HPDE6-E6E7 (cell line): Measurements from ENCODE around the gene RASA2.
"Not testable (repeated sequence)": the region's sequence is repeated elsewhere in the genome, so short reads cannot be mapped to it uniquely, and the experiment has no call there.

Experiments
- DNase-seq: peaks from one replicate; pipeline ENCODE4 v3.0.0; 2011; ENCODE audit warnings: missing footprints; ENCODE audit errors: extremely low spot score

Gene RASA2

DNA sequence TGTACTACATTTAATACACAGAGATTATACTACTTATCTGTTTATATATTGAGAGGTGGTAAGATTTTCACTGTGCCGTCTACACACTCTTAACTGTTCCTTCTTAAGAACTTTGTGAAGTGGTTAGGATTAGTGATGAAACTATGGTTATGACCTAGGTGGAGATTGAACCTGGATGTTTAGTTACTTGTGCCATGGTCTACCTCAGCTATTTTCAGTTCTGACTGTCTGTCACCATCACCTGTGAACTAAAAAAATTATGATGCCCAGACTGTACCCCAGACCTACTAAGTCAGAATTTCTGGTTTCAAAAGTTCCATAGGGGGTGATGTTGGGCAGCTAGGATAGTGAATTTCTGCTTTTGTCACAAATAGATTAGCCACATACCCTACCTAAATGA lies 6.4 kb downstream of the RASA2 start:
- DNase-seq: no peak

DNA sequence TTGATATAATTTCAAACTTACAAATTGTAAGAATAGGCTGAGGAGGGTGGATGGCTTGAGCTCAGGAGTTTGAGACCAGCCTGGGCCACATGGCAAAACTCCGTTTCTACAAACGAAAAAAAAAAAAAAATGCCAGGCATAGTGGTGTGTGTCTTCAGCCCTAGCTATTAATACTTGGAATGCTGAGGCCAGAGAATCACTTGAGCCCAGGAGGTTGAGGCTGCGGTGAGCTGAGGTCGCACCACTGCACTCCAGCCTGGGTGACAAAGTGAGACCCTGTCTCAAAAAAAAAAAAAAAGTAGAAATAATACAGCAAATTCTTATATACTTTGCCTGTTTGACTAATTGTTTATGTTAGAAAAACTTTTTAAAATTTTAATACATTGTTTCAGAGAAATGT lies 10.8 kb downstream of the RASA2 start:
- not testable (repeated sequence) for DNase-seq

DNA sequence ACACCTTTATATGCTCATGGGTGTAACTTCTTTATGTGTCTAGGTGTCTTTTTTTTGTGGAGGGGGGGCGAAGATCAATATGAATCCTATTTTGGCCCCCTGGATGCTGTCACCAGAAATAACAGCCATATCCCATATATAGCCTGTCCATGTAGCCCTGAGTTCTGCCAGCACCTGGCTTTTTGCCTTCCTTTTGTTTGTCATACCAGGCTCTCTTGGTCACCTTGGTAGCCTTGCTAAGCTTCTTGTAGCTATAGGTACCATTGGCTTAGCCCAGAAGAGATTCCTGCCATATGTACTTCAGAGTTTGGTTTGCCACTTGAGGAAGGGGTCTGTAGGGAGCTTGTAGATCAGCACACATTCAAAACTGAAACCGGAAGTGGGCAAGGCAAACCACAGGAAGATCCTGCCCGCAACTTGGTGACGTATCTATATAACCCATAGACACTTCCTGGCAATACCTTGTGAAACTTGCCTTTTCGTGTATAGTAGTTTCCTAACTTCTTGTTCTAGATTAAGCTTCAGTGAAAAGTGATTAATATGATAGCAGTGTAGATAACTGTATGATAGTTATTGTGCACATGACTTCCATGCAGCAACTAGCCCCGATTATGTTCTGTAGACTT lies 11.9 kb downstream of the RASA2 start:
- no peak for DNase-seq

DNA sequence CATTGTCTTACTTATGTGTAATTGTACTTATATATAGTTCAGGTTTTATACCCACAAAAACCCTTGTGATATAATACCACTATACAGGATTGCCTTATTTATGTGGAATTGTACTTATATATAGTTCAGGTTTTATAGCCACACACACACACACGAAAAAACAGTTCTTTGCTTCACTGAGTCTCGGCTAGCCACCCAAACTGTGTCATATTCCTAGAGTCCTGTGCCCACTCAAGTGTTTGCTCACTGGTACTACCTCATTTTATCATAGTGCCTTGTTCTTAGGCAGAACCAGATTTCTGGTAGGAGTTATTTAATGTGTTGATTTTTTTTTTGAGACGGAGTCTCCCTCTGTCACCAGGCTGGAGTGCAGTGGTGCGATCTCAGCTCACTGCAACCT lies 12.5 kb downstream of the RASA2 start:
- DNase-seq: no peak

DNA sequence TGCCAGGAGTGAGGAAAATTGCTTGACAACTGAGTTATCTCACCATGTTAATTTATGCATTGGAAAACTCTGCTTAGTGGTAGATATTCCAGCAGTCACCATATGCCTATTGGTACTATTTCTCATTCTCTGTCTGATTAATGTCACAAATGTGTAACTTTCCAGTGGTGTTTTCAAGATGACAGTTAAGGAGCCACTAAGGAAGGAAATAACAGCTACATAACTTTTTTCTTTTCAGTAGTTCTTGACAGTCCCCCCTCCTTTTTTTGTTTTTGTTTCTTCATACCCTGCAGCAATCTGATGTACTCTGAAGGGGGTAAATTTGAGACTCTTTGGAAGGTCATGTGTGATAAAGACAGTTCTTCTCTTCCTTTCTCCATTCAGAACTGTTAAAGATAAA lies 13.1 kb downstream of the RASA2 start:
- no peak for DNase-seq

DNA sequence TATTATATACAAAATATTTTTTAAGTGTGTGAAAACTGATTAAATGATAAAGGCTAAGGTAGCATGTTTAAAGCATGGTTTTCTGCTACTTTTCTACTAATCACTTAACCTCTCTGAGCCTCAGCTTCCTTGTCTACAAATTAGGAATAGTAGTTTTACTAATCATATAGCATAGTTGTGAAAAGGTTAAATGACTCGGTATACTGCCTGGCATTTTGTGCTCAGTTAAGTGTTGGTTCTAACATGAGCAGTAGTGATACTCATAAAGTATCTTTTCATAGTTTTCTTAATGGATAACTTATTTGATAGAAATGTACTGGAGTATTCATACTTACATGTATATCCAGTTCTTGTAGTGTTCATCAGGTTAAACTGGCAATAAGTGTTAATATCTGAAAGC lies 13.6 kb downstream of the RASA2 start:
- no peak for DNase-seq

DNA sequence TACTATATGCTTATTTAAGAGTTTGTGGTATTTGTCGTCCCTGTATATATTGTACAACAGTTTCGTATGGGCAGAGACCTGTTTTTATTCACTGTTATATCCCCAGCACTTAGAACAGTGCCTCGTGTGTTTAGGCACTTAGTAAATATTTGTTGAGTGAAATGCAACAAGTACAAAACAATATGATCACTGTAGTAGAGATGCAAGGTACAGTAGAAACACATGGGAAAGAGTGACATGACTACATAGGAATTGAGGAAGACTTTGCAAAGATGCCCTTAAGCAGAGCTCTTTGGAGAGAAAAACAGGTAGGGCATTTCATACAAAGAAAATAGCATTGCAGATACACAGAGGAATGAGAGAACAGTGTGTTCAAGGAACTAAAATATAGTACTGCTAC lies 18.3 kb downstream of the RASA2 start:
- DNase-seq: no peak

DNA sequence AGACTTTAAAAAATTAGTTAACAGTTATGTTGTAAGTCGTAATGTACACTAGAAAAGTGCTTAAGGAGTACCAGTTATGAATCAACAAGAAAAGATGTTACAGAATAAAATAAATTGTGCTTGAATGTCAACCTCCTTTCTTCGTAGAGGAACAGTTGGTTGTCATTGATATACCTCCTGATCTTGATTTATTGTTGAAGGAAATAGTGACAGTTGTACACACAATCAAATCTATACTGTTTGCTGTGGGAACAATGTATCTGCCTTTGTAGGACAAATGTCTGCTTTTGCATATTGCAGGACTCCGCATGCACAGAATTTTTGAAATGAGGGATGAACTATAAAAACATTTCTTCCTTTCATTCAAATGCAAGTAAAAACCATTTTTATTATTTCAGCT lies 19.2 kb downstream of the RASA2 start:
- DNase-seq: no peak

DNA sequence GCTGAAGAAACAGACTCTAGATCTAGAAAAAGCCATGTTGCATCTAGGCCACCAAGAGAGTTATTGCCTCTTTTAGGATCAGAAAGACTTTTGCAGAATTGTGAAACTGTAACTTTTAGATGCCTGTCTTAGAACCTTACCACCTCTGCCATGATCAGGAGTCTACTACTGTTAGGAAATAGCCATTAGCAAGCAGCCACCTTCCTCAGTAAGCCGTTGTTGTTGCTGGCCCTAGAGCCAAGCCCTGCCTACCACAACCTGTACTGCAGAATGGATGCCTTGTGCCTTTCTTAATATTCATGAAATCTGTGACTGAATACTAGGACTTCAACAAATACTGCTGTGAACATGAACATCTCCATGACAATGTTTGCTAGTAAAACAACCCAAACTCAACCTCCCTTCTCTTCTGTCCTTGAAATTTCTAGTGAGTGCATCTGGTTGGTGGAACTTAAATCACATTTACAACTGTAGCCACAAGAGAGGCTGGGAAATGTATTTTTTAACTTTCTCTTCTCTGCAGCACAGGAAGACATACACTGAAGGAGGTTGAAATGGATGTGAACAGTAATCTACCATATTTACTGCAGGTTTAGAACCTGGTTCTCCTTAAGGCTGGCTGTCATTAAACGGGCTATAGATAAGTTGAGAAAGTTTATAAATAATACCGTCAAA lies 20.7 kb downstream of the RASA2 start:
- DNase-seq: no peak

DNA sequence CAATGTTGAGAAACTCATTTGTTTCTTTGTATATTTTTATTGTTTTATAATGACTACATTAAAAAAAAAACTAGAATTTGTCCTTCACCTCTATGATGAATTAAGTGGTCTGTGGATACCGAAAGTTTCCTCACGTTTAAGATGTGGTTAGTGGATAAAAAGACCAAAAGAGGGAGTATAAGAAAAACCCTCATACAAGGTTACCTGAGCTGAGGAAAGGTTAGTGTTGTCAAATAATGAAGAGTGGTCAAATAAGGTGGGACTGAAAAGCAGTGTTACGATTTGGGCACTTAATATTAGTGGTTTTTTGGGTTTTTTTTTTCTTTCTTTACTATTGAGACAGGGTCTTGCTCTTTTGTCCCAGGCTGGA lies 21.2 kb downstream of the RASA2 start:
- no peak for DNase-seq

DNA sequence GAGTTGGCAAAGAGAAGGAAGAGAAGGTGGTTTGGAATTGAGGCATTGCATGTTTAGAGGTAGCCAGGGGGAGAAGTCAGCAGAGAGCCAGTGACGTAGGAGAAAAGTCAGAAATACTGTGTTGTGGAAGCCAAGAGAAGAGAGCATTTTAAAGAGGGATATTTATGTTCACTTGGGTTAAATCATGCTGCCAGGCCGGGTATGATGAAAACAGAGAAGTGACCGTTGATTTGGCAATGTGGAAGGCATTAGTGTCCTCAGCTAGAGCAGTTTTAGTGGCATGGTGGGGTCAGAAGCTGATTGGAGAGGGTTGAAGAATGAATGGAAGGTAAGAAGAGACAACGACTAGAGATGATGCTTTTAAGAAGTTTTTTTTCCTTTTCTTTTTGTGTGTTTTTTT lies 24.5 kb downstream of the RASA2 start:
- no peak for DNase-seq

DNA sequence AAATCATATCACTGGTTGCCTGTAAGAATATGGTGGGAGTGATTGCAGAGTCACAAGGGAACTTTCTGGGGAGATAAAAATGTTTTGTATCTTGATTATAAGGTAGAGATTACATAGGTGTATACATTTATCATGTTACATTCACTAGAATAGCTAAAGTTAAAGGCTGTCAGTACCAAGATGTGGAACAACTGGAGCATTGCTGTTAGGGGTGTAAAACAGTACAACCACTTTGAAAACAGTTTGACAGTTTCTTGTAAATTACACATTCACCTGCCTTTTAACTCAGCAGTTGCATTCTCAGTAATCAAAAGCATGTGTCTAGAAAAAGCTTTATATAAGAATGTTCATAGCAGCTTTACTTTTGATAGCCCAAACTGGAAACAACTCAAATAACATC lies 27.6 kb downstream of the RASA2 start:
- no peak for DNase-seq

DNA sequence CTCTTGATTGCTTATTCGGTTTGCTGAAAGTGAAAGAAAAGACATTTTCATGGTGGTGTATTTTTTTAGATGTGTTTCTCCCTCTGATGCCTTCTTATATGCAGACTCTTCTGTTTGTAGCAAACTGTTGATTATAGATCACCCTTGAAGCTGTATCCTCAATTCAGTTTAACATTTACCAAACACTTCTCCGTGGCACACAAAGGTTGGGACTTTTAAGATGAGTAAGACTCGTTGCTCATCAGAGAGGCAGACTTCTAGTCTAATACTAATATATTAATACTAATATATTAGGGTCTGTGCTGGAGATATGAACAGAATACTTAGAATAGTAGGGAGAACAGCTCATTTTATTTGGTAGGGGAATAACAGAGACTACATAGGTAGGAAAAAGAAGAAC lies 32.8 kb downstream of the RASA2 start:
- no peak for DNase-seq

DNA sequence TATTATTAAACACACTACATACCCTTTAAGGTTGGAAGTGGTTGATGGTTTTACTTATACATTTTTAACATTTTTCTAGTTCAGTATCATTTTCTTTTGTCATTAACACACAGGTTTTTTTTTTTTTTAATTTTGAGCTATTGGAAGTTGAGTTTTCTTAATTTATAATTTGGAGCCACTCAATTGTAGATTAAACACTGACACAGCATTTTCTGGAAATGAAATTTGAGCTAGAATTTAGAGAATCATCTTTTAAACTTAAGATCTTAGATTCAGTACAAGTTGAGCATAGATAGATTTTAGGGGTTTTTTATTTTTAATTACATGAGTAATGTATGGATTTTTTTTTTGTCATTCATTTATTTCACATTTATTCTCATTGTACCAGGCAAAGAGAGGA lies 35.0 kb downstream of the RASA2 start:
- no peak for DNase-seq

DNA sequence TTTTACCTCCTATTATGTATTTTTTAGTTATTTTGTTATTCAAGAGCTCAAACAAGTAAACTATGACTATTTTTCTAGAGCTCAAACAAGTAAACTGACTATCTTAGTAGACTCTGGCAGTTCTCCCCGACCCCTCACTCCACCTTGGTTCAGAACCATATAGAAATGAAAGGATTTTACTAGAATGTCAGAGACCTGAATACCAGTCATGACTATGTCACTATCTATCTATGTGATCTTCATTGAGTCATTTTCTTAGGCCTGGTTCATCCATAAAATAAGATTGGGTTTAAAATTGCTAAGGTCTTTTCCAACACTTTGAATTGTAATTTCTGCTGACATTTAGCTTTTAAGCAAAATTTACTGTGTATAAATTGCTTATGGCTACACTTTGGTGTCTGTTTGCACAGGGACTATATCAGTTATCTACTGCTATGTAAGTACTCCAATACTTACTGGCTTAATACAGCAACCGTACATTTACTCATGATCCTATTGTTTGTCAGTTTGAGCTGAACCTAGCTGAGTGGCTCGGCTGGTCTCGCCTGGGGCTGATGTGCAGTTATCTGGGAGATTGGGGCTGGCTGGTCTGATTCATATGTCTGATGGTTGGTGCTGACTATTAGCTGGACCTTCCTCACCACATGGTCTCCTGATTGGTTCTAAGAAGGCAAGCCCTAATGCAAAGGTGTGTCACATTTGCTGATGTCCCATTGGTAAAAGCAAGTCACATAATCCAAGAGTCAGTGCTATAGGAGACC lies 37.0 kb downstream of the RASA2 start:
- DNase-seq: no peak

DNA sequence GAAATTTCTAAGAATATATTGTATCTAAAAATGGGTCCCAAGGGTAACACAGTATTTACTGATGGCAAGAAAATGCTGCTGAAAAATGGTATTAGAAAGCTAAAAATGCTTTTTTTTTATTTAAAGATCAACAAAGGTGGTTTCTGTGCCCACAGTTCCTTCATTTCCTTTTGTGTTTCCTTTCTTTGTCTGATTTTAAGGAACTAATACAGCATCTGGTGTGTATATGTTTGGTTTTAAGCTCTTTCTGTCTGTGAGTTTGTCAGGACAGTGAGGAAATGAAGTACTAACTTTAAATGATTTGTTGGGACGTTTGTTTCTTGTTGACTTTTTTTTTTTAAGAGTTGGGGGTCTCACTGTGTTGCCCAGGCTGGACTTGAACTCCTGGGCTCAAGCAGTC lies 38.2 kb downstream of the RASA2 start:
- no peak for DNase-seq

DNA sequence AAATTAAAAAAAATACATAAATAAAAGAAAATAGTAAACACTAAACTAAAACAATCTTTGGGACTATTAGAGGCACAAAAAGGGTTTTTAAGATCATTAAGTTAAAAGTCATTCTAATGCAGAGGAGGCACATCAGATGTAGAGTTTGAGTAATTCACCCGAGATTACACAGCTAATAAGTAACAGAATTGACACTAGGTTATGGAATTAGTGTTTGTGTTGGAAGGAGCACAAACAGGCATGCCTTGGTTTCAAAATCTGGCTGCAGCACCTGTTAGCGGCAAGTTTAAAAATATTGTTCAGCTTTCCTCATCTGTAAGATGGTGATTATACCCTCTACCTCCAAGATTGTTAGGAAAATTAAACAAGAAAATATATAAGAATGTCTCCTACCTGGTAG lies 39.0 kb downstream of the RASA2 start:
- no peak for DNase-seq

DNA sequence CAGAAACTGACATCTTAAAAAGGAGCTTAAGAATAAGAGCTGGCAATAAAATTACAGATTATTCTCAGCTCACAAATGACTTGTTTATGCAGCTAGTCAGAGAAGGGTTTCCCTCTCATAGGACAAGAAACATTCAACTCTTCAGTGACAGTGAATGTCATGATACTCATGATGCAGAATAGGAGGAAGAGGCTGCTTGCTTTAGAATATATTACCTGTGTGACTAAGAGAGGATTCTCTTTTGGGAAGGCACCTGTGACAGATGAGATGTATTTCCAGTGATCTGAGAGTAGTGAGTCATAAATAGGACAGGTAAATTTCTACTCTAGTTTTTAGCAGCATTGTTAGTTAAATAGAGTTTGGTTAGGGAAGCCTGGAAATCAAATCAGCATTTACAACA lies 39.9 kb downstream of the RASA2 start:
- no peak for DNase-seq

DNA sequence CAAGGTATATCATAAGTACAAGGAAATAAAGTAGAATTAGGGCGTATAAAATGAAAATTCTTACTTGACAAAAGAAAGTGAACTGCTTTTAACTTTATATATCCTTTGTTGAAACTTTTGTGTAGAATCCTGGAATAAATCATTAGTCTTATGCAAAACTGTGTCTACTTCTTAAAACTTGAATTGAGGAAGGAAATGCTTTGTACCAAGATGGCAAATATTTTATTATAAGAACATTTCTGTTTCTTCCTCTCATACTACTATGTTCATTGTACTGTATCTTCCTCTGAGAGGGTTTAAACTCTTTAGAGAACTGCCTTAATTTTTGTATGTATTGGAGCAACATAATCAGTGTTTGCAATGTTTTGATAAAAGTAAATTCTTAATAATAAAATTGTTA lies 42.0 kb downstream of the RASA2 start:
- DNase-seq: no peak

DNA sequence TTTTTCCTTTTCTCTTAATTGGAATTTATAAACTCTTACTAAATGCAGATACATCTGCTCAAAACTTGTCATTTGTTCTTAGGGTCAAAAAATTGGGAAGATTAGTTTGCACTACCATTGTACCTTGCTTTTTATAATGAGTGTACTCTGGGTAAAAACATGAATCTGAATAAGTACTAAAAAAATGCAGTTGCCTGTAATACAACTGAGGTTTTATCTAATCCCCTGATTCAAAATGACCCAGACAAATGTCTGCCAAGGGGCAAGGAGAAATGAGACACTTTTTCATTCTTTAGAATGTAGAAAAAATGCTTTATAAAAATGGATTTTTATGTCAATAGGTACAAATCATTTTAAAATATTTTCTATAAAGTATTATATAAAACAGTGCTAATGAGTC lies 42.4 kb downstream of the RASA2 start:
- DNase-seq: no peak

DNA sequence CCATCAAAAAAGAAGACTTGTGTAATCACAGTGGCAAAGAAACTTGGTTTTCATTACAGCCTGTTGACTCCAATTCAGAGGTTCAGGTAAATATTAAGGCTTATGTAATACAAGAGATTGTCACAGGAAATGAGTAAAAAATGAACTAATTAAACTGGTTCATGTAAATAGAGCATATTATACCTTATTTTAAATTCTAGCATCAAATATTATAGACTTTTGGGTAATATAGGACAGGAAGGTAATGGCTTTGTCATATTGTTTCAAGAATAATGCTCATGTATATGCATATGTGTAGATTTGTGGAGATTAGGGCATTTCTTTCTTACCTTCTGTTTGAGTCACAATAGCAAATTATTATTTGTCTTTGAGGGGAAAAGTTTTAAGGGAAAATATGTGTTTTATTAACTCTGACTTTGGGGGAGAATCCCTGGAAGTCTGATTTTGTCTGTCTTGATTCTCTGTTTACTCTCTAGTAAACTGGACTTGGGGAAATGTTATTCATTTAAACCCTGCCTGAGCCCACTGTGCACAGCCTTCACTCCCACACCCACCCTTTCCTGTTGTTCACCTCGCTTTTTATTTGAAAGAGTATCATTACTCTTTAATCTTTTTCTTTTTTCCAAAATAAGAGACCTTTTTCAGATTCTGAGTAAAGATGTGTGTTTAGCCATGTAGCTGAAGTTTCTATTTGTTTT lies 43.0 kb downstream of the RASA2 start:
- no peak for DNase-seq

DNA sequence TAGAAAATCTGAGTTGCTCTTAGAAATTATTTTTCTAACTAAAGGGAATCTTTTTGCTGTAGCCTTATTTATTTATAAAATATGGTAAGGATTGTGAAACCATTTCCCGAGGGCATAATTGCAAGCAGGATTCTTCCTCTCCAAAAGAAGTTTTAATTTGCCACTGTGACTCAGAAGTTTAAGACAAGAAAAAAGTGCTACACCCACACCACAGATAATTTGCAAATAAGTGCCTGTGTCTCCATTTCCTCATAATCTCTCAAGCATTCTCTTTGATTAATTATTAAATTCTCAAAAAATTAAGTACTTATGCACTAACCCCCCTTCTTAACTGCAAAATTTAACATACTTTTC lies 43.6 kb downstream of the RASA2 start:
- peak; percentile 29 for DNase-seq

DNA sequence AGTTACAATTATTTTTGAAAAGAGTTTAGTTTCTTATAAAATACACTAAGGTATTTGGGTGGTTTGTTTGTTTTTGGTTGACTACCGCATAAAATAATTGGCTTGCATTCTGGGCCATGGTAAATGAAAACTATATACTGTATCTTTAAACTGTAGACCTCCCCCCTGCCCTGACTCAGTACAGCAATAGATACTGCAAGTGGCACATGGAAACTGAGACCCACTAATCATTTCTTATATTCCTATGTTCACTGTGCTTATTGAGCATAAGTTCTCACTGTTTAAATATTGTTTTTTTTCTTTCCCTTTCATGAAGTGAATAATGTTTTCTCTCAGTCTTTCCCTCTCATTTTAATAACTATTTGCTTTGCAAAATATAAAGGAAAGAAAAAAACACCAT lies 45.8 kb downstream of the RASA2 start:
- no peak for DNase-seq
